NCI-H2196 (cell line): ENCODE results near the gene IL12RB1.

Source experiments
- DNase-seq: peaks from one replicate; lab custom pipeline; 2025; ENCODE audit not compliant: unreplicated experiment; lab: John Stamatoyannopoulos, UW

The IL12RB1 gene

DNA sequence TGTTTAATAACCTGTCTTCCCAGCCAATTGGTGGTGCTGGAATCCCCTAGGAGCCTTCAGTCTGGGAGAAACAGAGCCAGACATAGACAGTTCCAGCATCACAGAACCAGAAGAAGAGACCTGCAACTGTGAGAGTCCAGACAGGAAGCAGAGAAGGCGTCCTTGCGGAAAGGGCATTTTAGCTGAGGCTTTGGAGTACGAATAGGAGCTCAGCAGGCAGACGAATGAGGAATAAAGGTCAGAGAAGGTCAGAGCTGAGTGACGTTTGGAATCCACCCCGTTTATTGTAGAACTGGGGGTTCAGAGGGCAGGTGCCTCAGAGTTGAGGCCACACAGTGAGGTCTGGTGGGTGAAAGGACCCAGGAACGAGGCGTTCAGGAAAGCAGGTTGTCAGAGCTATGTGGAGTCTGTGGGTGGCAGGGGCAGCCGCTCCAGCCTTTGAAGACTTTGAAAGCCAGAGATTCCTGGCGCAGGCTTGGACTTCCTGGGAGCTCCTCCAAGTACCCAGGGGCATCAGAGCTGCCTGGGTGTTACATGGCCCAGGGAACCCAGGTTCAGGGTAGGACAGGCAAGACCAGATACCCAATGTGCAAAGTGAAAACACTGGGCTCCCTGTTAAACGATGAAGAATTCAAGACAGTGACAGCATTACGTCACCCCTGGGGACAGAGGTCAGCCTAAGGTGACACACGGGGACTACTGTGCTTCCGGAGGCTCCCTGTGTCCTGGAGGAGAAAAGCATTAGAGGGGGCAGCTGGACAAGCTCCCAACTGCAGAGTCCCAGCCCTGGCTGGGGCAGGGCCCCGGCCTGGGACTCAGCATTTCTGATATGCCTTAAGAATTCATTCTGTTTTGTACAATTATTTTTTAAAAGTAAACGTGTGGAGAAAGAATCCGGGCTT is 73.3 kb downstream of the IL12RB1 start:
- no peak for DNase-seq

DNA sequence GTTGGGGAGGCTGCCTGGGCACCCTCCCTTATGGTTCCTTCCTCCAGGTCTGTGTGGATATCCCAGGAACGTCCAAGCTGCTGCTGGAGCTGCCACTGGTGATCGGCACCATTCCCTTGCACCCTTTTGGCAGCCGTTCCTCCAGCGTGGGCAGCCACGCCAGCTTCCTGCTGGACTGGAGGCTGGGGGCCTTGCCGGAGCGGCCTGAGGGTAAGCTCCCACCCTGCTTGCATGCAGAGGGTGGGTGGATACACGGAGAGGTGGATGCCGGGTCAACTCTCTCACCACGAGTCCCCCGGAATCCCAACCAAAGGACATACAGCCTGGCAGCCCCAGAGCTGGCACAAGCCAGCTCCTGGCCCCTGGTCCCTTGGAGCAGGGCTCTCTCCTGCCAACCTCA is 76.6 kb downstream of the IL12RB1 start:
- DNase-seq, result no peak

DNA sequence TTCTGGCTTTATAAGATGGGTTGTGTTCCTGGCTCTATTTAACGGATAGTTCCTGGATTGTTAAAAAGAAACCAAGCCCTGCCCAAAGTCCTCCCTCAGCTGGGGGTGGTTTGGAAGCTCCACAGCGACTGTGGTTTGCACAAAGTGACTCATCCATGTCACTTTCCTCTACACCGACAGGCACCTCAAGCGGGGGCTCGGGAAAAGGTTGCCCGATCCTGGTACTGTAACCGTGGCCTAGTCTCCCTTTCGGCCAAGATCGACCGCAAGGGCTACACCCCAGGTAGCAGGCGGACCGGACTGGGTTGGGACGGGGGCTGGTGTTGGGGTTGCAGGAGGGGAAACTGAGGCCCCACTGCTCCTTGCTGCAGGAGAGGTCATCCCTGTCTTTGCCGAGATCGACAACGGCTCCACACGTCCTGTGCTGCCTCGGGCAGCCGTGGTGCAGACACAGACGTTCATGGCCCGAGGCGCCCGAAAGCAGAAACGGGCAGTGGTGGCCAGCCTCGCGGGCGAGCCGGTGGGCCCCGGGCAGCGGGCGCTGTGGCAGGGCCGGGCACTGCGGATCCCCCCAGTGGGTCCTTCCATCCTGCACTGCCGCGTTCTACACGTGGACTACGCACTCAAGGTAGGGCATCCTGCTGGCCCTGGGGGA is 77.2 kb downstream of the IL12RB1 start:
- no peak for DNase-seq
